ENCODE measurements around the gene ETV2.

The ETV2 gene

DNA sequence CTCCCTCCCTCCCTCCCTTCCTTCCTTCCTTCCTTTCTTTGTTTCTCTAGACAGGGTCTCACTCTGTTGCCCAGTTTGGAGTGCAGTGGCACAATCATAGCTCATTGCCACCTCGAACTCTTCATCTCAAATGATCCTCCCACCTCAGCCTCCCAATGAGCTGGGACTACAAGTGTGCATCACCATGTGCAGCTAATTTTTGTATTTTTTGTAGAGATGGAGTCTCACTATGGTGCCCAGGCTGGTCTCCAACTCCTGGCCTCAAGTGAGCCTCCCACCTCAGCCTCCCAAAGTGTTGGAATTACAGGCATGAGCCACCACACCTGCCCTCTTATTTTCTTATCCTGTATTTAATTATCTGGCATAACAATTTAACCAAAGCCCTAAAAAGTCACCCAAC lies 29.1 kb downstream of the ETV2 start (continued):
- TF ChIP-seq, protein P1, sequence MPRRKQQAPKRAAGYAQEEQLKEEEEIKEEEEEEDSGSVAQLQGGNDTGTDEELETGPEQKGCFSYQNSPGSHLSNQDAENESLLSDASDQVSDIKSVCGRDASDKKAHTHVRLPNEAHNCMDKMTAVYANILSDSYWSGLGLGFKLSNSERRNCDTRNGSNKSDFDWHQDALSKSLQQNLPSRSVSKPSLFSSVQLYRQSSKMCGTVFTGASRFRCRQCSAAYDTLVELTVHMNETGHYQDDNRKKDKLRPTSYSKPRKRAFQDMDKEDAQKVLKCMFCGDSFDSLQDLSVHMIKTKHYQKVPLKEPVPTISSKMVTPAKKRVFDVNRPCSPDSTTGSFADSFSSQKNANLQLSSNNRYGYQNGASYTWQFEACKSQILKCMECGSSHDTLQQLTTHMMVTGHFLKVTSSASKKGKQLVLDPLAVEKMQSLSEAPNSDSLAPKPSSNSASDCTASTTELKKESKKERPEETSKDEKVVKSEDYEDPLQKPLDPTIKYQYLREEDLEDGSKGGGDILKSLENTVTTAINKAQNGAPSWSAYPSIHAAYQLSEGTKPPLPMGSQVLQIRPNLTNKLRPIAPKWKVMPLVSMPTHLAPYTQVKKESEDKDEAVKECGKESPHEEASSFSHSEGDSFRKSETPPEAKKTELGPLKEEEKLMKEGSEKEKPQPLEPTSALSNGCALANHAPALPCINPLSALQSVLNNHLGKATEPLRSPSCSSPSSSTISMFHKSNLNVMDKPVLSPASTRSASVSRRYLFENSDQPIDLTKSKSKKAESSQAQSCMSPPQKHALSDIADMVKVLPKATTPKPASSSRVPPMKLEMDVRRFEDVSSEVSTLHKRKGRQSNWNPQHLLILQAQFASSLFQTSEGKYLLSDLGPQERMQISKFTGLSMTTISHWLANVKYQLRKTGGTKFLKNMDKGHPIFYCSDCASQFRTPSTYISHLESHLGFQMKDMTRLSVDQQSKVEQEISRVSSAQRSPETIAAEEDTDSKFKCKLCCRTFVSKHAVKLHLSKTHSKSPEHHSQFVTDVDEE (CRISPR knock-in tag; IDR thresholded peaks at IDR 0.05), result no peak
- TF ChIP-seq ZFP3 (CRISPR knock-in tag; IDR thresholded peaks at IDR 0.05), result no peak

GRCh38 chr19:35671818-35672217 lies 30.3 kb downstream of the ETV2 start:
- ATAC-seq, result no peak
- TF ChIP-seq TOX (CRISPR knock-in tag; IDR thresholded peaks at IDR 0.05; ENCODE audit: borderline replicate concordance) (no peak), GLIS3 (CRISPR knock-in tag; IDR thresholded peaks at IDR 0.05) (no peak), ZNF8 (CRISPR knock-in tag; IDR thresholded peaks at IDR 0.05) (no peak), BACH2 (CRISPR knock-in tag; IDR thresholded peaks at IDR 0.05; ENCODE audit: borderline replicate concordance) (no peak), PPARA (CRISPR knock-in tag; IDR thresholded peaks at IDR 0.05; ENCODE audit: borderline replicate concordance) (no peak), RARB (CRISPR knock-in tag; IDR thresholded peaks at IDR 0.05) (no peak)

GRCh38 chr19:35673121-35673804 lies 31.7 kb downstream of the ETV2 start:
- peak; percentile 95 for ATAC-seq
- TF ChIP-seq TOX (CRISPR knock-in tag; IDR thresholded peaks at IDR 0.05; ENCODE audit: borderline replicate concordance), result no peak
- no peak for TF ChIP-seq SNAI2 (CRISPR knock-in tag; IDR thresholded peaks at IDR 0.05)
- TF ChIP-seq BACH2 (CRISPR knock-in tag; IDR thresholded peaks at IDR 0.05; ENCODE audit: borderline replicate concordance), result no peak
- TF ChIP-seq, protein P1 (CRISPR knock-in tag; IDR thresholded peaks at IDR 0.05), result no peak
- no peak for TF ChIP-seq RARB (CRISPR knock-in tag; IDR thresholded peaks at IDR 0.05)
- TF ChIP-seq PPARA (CRISPR knock-in tag; IDR thresholded peaks at IDR 0.05; ENCODE audit: borderline replicate concordance), result no peak
- TF ChIP-seq ZFP30 (CRISPR knock-in tag; IDR thresholded peaks at IDR 0.05), result no peak
- no peak for TF ChIP-seq ISL1 (CRISPR knock-in tag; IDR thresholded peaks at IDR 0.05)
- TF ChIP-seq ARNTL (CRISPR knock-in tag; IDR thresholded peaks at IDR 0.05; ENCODE audit: borderline replicate concordance, low read depth), result no peak
- no peak for TF ChIP-seq ZFP3 (CRISPR knock-in tag; IDR thresholded peaks at IDR 0.05)
- TF ChIP-seq TCF4 (CRISPR knock-in tag; IDR thresholded peaks at IDR 0.05; ENCODE audit: borderline replicate concordance), result no peak
- no peak for TF ChIP-seq GLIS3 (CRISPR knock-in tag; IDR thresholded peaks at IDR 0.05)
- no peak for TF ChIP-seq ZNF70 (CRISPR knock-in tag; IDR thresholded peaks at IDR 0.05)
- TF ChIP-seq ZNF8 (CRISPR knock-in tag; IDR thresholded peaks at IDR 0.05), result no peak
- TF ChIP-seq ESRRG (CRISPR knock-in tag; IDR thresholded peaks at IDR 0.05), result no peak
- TF ChIP-seq, protein P2, sequence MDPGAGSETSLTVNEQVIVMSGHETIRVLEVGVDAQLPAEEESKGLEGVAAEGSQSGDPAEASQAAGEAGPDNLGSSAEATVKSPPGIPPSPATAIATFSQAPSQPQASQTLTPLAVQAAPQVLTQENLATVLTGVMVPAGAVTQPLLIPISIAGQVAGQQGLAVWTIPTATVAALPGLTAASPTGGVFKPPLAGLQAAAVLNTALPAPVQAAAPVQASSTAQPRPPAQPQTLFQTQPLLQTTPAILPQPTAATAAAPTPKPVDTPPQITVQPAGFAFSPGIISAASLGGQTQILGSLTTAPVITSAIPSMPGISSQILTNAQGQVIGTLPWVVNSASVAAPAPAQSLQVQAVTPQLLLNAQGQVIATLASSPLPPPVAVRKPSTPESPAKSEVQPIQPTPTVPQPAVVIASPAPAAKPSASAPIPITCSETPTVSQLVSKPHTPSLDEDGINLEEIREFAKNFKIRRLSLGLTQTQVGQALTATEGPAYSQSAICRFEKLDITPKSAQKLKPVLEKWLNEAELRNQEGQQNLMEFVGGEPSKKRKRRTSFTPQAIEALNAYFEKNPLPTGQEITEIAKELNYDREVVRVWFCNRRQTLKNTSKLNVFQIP (CRISPR knock-in tag; IDR thresholded peaks at IDR 0.05; ENCODE audit: borderline replicate concordance, low read depth), result no peak
- TF ChIP-seq, protein P3, sequence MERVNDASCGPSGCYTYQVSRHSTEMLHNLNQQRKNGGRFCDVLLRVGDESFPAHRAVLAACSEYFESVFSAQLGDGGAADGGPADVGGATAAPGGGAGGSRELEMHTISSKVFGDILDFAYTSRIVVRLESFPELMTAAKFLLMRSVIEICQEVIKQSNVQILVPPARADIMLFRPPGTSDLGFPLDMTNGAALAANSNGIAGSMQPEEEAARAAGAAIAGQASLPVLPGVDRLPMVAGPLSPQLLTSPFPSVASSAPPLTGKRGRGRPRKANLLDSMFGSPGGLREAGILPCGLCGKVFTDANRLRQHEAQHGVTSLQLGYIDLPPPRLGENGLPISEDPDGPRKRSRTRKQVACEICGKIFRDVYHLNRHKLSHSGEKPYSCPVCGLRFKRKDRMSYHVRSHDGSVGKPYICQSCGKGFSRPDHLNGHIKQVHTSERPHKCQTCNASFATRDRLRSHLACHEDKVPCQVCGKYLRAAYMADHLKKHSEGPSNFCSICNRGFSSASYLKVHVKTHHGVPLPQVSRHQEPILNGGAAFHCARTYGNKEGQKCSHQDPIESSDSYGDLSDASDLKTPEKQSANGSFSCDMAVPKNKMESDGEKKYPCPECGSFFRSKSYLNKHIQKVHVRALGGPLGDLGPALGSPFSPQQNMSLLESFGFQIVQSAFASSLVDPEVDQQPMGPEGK (CRISPR knock-in tag; IDR thresholded peaks at IDR 0.05; ENCODE audit: borderline replicate concordance), result no peak

DNA sequence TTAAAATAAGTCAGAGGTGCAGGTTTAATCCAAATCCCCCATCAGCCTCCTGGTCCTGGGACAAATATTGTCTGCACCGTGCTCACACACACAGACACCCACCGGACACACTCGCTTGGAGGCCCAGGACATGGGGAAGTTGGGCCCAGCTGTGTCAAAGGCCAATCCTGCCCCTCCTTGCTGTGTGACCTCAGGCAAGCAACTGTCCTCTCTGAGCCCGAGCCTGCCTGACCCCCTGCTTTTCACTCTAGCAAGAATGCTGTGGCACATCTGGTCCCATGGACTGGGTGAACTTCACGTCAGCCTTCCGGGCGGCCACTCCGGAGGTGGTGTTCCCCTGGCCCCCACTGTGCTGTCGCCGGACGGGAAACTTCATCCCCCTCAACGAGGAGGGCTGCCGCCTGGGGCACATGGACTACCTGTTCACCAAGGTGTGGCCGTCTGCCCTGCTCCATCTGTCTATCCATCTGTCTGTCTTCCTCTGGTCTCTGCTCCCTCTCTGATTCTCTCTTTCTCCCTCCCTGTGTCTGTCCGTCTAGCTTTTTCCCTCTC lies 34.1 kb downstream of the ETV2 start:
- no peak for ATAC-seq
- TF ChIP-seq ZFP3 (CRISPR knock-in tag; IDR thresholded peaks at IDR 0.05), result no peak
- TF ChIP-seq BACH2 (CRISPR knock-in tag; IDR thresholded peaks at IDR 0.05; ENCODE audit: borderline replicate concordance), result no peak
- TF ChIP-seq, protein P2 (CRISPR knock-in tag; IDR thresholded peaks at IDR 0.05; ENCODE audit: borderline replicate concordance, low read depth), result no peak
- TF ChIP-seq ISL1 (CRISPR knock-in tag; IDR thresholded peaks at IDR 0.05), result no peak
- no peak for TF ChIP-seq ZNF70 (CRISPR knock-in tag; IDR thresholded peaks at IDR 0.05)
- TF ChIP-seq OSR1 (CRISPR knock-in tag; IDR thresholded peaks at IDR 0.05), result no peak
- no peak for TF ChIP-seq GLIS3 (CRISPR knock-in tag; IDR thresholded peaks at IDR 0.05)
- TF ChIP-seq TOX (CRISPR knock-in tag; IDR thresholded peaks at IDR 0.05; ENCODE audit: borderline replicate concordance), result no peak
- no peak for TF ChIP-seq RARB (CRISPR knock-in tag; IDR thresholded peaks at IDR 0.05)
- no peak for TF ChIP-seq SNAI2 (CRISPR knock-in tag; IDR thresholded peaks at IDR 0.05)
- no peak for TF ChIP-seq ESRRG (CRISPR knock-in tag; IDR thresholded peaks at IDR 0.05)
- no peak for TF ChIP-seq ZNF8 (CRISPR knock-in tag; IDR thresholded peaks at IDR 0.05)
- no peak for TF ChIP-seq ZC3H10 (CRISPR knock-in tag; IDR thresholded peaks at IDR 0.05)
- no peak for TF ChIP-seq ARNTL (CRISPR knock-in tag; IDR thresholded peaks at IDR 0.05; ENCODE audit: borderline replicate concordance, low read depth)
- TF ChIP-seq, protein P4, sequence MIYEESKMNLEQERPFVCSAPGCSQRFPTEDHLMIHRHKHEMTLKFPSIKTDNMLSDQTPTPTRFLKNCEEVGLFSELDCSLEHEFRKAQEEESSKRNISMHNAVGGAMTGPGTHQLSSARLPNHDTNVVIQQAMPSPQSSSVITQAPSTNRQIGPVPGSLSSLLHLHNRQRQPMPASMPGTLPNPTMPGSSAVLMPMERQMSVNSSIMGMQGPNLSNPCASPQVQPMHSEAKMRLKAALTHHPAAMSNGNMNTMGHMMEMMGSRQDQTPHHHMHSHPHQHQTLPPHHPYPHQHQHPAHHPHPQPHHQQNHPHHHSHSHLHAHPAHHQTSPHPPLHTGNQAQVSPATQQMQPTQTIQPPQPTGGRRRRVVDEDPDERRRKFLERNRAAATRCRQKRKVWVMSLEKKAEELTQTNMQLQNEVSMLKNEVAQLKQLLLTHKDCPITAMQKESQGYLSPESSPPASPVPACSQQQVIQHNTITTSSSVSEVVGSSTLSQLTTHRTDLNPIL (CRISPR knock-in tag; IDR thresholded peaks at IDR 0.05; ENCODE audit: low read depth), result no peak
- TF ChIP-seq ZFP30 (CRISPR knock-in tag; IDR thresholded peaks at IDR 0.05), result no peak
